NT2/D1 (cell line): ENCODE results near the gene RPH3AL.
A peak's percentile ranks its signal among the peaks of the same experiment; 100 is the strongest.

Source experiments
- DNase-seq: peaks from one replicate; pipeline ENCODE4 v3.0.0-alpha.2; 2011; ENCODE audit warnings: low read depth, low spot score
- H3K27me3 ChIP-seq: 2 replicates; pipeline ENCODE4 v1.6.0; 2011; ENCODE audit warnings: mild to moderate bottlenecking; ENCODE audit not compliant: insufficient read length, insufficient read depth
- H3K36me3 ChIP-seq: 2 replicates; pipeline ENCODE4 v1.6.1; 2011; ENCODE audit warnings: mild to moderate bottlenecking, low read length, mixed read lengths; ENCODE audit not compliant: insufficient read depth, insufficient read length
- H3K4me1 ChIP-seq: 2 replicates; pipeline ENCODE4 v1.5.1; 2011; ENCODE audit not compliant: insufficient read depth, insufficient read length
- H3K4me3 ChIP-seq: 2 replicates; pipeline ENCODE4 v1.5.1; 2011; ENCODE audit warnings: low read depth; ENCODE audit not compliant: insufficient read length
- H3K9ac ChIP-seq: 2 replicates; pipeline ENCODE4 v1.6.0; 2011; ENCODE audit warnings: low read depth; ENCODE audit not compliant: insufficient read length
- H3K9me3 ChIP-seq: 2 replicates; pipeline ENCODE4 v1.5.1; 2011; ENCODE audit warnings: mild to moderate bottlenecking, low read length; ENCODE audit not compliant: insufficient read depth
- SUZ12 ChIP-seq: IDR thresholded peaks from 2 replicates; pipeline ENCODE4 v1.6.1; 2011; ENCODE audit not compliant: insufficient read length, insufficient read depth; ENCODE audit errors: extremely low read depth
- YY1 ChIP-seq: IDR thresholded peaks from 2 replicates; pipeline ENCODE4 v1.6.1; 2011; ENCODE audit not compliant: insufficient read length, insufficient read depth
- ZNF274 ChIP-seq: IDR thresholded peaks from 2 replicates; pipeline ENCODE4 v1.6.1; 2011; ENCODE audit warnings: mild to moderate bottlenecking, low read depth, low read length

RPH3AL gene

GRCh38 chr17:383771-384621 lies 31.4 kb upstream of the RPH3AL start:
- Histone ChIP-seq H3K9me3 (0 out of 2 replicates have a peak, but pooled peaks cover 6% of the 10 kb centered on the region), H3K9ac (peak overlapping the region; percentile 58), H3K36me3 (no peaks in the 10 kb centered on the region), H3K27me3 (peaks cover 42% of the 10 kb centered on the region), H3K4me3 (no peak overlapping the region), H3K4me1 (peaks cover 13% of the 10 kb centered on the region)
- no peak for DNase-seq
- no peak for TF ChIP-seq SUZ12
- TF ChIP-seq YY1 = no peak
- no peak for TF ChIP-seq ZNF274

- DNase-seq = peak; percentile 76
- no peaks in the 10 kb centered on the region for H3K36me3 ChIP-seq
Measured at GRCh38 chr17:382644-383533, 30.3 kb upstream of the RPH3AL start.

GRCh38 chr17:381941-382643 lies 29.5 kb upstream of the RPH3AL start:
- H3K4me3 ChIP-seq = no peak overlapping the region
- no peaks in the 10 kb centered on the region for H3K9me3 ChIP-seq
- no peaks in the 10 kb centered on the region for H3K36me3 ChIP-seq
- H3K27me3 ChIP-seq = peaks cover 26% of the 10 kb centered on the region
- H3K9ac ChIP-seq = no peak overlapping the region
- DNase-seq = no peak
- H3K4me1 ChIP-seq = peaks cover 13% of the 10 kb centered on the region
- TF ChIP-seq YY1 = no peak
- no peak for TF ChIP-seq SUZ12
- no peak for TF ChIP-seq ZNF274

More at GRCh38 chr17:382644-383533, 30.3 kb upstream of the RPH3AL start:
- peaks cover 13% of the 10 kb centered on the region for H3K4me1 ChIP-seq
- H3K4me3 ChIP-seq = no peak overlapping the region
- peaks cover 34% of the 10 kb centered on the region for H3K27me3 ChIP-seq
- 0 out of 2 replicates have a peak, but pooled peaks cover 4% of the 10 kb centered on the region for H3K9me3 ChIP-seq
- no peak overlapping the region for H3K9ac ChIP-seq
- TF ChIP-seq ZNF274 (no peak), SUZ12 (no peak), YY1 (no peak)

- no peak for DNase-seq
- H3K27me3 ChIP-seq = peaks cover 23% of the 10 kb centered on the region
- no peaks in the 10 kb centered on the region for H3K9me3 ChIP-seq
- H3K4me1 ChIP-seq = peaks cover 13% of the 10 kb centered on the region
- no peaks in the 10 kb centered on the region for H3K36me3 ChIP-seq
- H3K4me3 ChIP-seq = no peak overlapping the region
- no peak for TF ChIP-seq ZNF274
- TF ChIP-seq YY1 = no peak
- no peak for TF ChIP-seq SUZ12
- H3K9ac ChIP-seq = no peak overlapping the region
Measured at GRCh38 chr17:381516-381915, 28.9 kb upstream of the RPH3AL start.

- Histone ChIP-seq H3K4me3 (no peak overlapping the region), H3K4me1 (peaks cover 13% of the 10 kb centered on the region), H3K9ac (no peak overlapping the region), H3K27me3 (peaks cover 18% of the 10 kb centered on the region), H3K9me3 (no peaks in the 10 kb centered on the region), H3K36me3 (no peaks in the 10 kb centered on the region)
- DNase-seq = no peak
- TF ChIP-seq SUZ12 (no peak), YY1 (no peak), ZNF274 (no peak)
Measured at GRCh38 chr17:379531-380465, 27.2 kb upstream of the RPH3AL start.

DNA sequence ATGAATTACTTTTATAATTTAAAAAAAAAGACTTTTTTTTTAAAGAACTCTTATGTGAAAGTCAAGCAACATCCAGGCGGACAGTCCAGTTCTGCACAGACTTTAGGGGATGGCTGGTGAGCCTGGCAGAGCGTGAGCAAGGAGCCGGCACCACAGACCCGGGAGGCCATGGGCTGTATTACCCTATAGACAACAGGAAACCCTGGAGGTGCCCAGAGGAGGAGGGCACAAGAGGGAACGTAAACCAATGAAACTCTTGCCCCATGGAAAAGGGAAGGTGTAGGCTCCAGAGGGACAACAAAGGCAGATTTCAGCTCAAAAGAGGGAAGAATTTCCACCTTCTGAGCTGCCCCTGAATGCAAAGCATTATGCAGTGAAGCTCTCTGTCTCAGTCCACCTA lies 25.5 kb upstream of the RPH3AL start:
- Histone ChIP-seq H3K4me3 (no peak overlapping the region), H3K36me3 (no peaks in the 10 kb centered on the region), H3K4me1 (peaks cover 3% of the 10 kb centered on the region), H3K9me3 (no peaks in the 10 kb centered on the region), H3K9ac (no peak overlapping the region), H3K27me3 (peaks cover 3% of the 10 kb centered on the region)
- TF ChIP-seq SUZ12 (no peak), YY1 (no peak), ZNF274 (no peak)
- DNase-seq = no peak
